GM12864 (cell line): ENCODE measurements around the gene PLD1.

Experiments used
- DNase-seq: peaks from one replicate; pipeline ENCODE4 v3.0.0-alpha.2; 2011; ENCODE audit warnings: low read depth
- H3K4me3 ChIP-seq: 2 replicates; pipeline ENCODE4 v1.5.1; 2011; ENCODE audit warnings: mild to moderate bottlenecking, low read depth, low read length, control low read depth
- CTCF ChIP-seq: IDR thresholded peaks from 2 replicates; pipeline ENCODE4 v1.5.1; 2011; ENCODE audit warnings: low read depth, mild to moderate bottlenecking, moderate library complexity, low read length, control low read depth, inconsistent platforms; ENCODE audit errors: missing control alignments

The PLD1 gene

GRCh38 chr3:171649911-171650592 lies 160.2 kb downstream of the PLD1 start:
- no peak for DNase-seq
- no peak overlapping the region for H3K4me3 ChIP-seq
- no peak for TF ChIP-seq CTCF

- H3K4me3 ChIP-seq, result no peak overlapping the region
- no peak for DNase-seq
- no peak for TF ChIP-seq CTCF
Measured at GRCh38 chr3:171649267-171649666, 161.0 kb downstream of the PLD1 start.

- no peak for TF ChIP-seq CTCF
- no peak for DNase-seq
- H3K4me3 ChIP-seq, result no peak overlapping the region
Measured at GRCh38 chr3:171648069-171648468, 162.2 kb downstream of the PLD1 start.

GRCh38 chr3:171646357-171647133 lies 163.7 kb downstream of the PLD1 start:
- H3K4me3 ChIP-seq, result no peak overlapping the region
- DNase-seq, result peak; percentile 24
- TF ChIP-seq CTCF, result peak; percentile 47

GRCh38 chr3:171644681-171645080 lies 165.6 kb downstream of the PLD1 start:
- no peak for TF ChIP-seq CTCF
- no peak for DNase-seq
- H3K4me3 ChIP-seq, result no peak overlapping the region

GRCh38 chr3:171643681-171644080 lies 166.6 kb downstream of the PLD1 start:
- TF ChIP-seq CTCF, result no peak
- no peak overlapping the region for H3K4me3 ChIP-seq
- no peak for DNase-seq
